ENCODE data around the gene CNOT3.

DNA sequence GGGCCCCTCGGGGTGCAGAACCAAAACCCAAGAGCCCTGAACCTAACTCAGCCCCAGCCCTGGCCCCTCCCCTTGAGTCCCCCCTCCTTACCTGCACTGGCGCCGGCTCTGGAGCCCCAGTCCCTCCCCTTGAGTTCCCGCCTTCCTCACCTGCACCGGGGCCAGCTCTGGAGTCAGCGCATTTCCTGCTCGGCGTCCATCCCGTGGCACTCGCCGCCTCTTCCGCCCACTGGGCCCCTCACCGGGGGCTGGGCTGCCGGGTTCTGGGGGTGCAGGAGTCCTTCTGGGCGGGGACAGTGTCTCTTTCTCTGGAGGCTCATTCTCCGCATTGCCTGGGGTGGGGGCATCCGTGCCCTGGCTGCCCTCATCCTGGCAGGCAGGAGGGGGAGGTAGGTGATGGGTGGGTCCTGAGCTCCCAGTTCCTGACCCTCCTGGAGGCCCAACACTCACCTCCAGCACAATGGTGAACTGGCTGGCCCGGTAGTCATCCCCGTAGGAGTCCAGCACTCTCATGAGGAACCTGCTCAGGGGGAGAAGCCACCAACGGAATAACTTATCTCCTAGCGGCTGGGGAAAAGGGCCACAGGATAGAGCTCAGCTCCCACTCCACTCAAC, 29.6 kb upstream of the CNOT3 start:
- TF ChIP-seq, protein P1, sequence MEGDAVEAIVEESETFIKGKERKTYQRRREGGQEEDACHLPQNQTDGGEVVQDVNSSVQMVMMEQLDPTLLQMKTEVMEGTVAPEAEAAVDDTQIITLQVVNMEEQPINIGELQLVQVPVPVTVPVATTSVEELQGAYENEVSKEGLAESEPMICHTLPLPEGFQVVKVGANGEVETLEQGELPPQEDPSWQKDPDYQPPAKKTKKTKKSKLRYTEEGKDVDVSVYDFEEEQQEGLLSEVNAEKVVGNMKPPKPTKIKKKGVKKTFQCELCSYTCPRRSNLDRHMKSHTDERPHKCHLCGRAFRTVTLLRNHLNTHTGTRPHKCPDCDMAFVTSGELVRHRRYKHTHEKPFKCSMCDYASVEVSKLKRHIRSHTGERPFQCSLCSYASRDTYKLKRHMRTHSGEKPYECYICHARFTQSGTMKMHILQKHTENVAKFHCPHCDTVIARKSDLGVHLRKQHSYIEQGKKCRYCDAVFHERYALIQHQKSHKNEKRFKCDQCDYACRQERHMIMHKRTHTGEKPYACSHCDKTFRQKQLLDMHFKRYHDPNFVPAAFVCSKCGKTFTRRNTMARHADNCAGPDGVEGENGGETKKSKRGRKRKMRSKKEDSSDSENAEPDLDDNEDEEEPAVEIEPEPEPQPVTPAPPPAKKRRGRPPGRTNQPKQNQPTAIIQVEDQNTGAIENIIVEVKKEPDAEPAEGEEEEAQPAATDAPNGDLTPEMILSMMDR (IDR thresholded peaks at IDR 0.05; ENCODE audit: low read length): no peak
- TF ChIP-seq EZH2 (optimal IDR thresholded peaks at IDR 0.05; ENCODE audit: low read depth, low read length): no peak
